ENCODE measurements around the gene UTP18.

The UTP18 gene

DNA sequence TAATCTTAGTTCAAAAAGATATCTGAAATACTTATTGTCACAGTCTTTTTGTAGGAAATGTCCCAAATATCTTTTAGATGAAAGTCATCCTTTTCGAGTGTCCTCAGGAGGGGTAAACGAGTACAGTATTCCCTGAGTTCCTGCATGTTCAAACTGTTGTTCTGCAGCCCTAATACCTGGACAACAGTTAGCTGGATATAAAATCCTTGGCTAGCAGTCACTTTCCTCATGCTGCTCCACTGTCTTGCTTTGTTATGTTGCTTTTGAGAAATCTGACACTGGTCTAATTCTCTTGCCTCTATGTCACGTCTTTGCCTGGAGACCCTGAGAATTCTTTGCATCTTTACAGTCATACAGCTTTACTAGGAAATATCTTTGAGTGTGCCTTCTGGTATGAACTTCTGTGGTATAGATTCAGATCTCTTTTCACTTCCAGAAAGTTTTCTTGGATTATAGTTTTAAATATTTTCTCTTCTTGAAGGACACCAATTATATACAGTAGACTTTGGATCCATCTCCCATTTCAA, 10.0 kb upstream of the UTP18 start:
- no peak overlapping the region for H3K4me3 ChIP-seq (replicated peaks; ENCODE audit: insufficient read depth, low read length)
- TF ChIP-seq, protein P1, sequence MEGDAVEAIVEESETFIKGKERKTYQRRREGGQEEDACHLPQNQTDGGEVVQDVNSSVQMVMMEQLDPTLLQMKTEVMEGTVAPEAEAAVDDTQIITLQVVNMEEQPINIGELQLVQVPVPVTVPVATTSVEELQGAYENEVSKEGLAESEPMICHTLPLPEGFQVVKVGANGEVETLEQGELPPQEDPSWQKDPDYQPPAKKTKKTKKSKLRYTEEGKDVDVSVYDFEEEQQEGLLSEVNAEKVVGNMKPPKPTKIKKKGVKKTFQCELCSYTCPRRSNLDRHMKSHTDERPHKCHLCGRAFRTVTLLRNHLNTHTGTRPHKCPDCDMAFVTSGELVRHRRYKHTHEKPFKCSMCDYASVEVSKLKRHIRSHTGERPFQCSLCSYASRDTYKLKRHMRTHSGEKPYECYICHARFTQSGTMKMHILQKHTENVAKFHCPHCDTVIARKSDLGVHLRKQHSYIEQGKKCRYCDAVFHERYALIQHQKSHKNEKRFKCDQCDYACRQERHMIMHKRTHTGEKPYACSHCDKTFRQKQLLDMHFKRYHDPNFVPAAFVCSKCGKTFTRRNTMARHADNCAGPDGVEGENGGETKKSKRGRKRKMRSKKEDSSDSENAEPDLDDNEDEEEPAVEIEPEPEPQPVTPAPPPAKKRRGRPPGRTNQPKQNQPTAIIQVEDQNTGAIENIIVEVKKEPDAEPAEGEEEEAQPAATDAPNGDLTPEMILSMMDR (IDR thresholded peaks at IDR 0.05; ENCODE audit: insufficient read depth, low read length): no peak
- TF ChIP-seq, protein P2, sequence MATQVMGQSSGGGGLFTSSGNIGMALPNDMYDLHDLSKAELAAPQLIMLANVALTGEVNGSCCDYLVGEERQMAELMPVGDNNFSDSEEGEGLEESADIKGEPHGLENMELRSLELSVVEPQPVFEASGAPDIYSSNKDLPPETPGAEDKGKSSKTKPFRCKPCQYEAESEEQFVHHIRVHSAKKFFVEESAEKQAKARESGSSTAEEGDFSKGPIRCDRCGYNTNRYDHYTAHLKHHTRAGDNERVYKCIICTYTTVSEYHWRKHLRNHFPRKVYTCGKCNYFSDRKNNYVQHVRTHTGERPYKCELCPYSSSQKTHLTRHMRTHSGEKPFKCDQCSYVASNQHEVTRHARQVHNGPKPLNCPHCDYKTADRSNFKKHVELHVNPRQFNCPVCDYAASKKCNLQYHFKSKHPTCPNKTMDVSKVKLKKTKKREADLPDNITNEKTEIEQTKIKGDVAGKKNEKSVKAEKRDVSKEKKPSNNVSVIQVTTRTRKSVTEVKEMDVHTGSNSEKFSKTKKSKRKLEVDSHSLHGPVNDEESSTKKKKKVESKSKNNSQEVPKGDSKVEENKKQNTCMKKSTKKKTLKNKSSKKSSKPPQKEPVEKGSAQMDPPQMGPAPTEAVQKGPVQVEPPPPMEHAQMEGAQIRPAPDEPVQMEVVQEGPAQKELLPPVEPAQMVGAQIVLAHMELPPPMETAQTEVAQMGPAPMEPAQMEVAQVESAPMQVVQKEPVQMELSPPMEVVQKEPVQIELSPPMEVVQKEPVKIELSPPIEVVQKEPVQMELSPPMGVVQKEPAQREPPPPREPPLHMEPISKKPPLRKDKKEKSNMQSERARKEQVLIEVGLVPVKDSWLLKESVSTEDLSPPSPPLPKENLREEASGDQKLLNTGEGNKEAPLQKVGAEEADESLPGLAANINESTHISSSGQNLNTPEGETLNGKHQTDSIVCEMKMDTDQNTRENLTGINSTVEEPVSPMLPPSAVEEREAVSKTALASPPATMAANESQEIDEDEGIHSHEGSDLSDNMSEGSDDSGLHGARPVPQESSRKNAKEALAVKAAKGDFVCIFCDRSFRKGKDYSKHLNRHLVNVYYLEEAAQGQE (IDR thresholded peaks at IDR 0.05; ENCODE audit: insufficient replicate concordance, low read depth): no peak
- TF ChIP-seq SPI1 (IDR thresholded peaks at IDR 0.05; ENCODE audit: borderline replicate concordance, low read depth): no peak
- H3K27me3 ChIP-seq (ENCODE audit: insufficient read depth, poor library complexity, severe bottlenecking): no peaks in the 10 kb centered on the region
- H3K27ac ChIP-seq (replicated peaks): no peak overlapping the region
- no peak for DNase-seq (ENCODE audit: low read depth in 1 of 2, low spot score in 1 of 2)

DNA sequence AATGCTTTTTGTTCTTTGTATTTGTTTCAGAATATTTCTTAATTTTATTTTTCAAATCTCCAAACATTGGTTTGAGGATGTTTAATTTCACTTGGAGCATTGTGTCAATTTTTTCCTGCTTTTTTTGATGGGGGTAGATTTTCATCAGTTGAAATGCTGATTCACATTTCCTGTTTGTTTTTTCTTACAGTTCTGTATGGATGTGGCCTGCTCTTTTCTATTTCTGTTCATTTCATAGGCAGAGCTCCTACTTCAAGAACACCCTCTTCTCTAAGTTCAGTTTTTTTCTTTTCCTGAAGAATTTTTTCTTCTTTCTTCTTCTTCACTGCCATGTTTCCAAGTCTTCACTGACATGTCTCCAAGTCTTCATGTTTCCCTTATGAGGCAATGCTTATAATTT, 9.3 kb upstream of the UTP18 start:
- H3K27ac ChIP-seq (replicated peaks): no peak overlapping the region
- TF ChIP-seq, protein P2 (IDR thresholded peaks at IDR 0.05; ENCODE audit: insufficient replicate concordance, low read depth): no peak
- TF ChIP-seq, protein P1 (IDR thresholded peaks at IDR 0.05; ENCODE audit: insufficient read depth, low read length): no peak
- TF ChIP-seq SPI1 (IDR thresholded peaks at IDR 0.05; ENCODE audit: borderline replicate concordance, low read depth): no peak
- TF ChIP-seq GABPA (IDR thresholded peaks at IDR 0.05; ENCODE audit: low read depth): no peak
- TF ChIP-seq POLR2AphosphoS5 (IDR thresholded peaks at IDR 0.05; ENCODE audit: low read depth): no peak
- H3K4me3 ChIP-seq (replicated peaks; ENCODE audit: insufficient read depth, low read length): no peak overlapping the region
- DNase-seq (ENCODE audit: low read depth in 1 of 2, low spot score in 1 of 2): no peak
- H3K27me3 ChIP-seq (ENCODE audit: insufficient read depth, poor library complexity, severe bottlenecking): no peaks in the 10 kb centered on the region

DNA sequence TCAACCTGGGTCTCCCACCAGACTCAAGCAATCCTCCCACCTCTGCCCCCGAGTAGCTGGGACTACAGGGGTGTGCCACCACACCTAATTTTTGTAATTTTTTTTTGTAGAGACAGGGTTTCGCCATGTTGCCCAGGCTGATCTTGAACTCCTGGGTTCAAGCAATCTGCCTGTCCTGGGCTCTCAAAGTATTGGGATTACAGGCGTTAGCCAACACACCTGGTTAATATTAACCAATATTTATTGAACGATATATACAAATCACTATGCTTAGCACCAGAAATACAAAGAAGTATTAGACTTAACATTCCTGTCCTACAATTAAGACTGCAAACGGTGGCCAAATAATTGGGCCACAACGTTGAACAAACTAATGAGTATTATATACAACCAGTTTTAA, 4.7 kb upstream of the UTP18 start:
- H3K27ac ChIP-seq (replicated peaks): no peak overlapping the region
- no peak for DNase-seq (ENCODE audit: low read depth in 1 of 2, low spot score in 1 of 2)
- no peaks in the 10 kb centered on the region for H3K27me3 ChIP-seq (ENCODE audit: insufficient read depth, poor library complexity, severe bottlenecking)
- H3K4me3 ChIP-seq (replicated peaks; ENCODE audit: insufficient read depth, low read length): no peak overlapping the region
- no peak for TF ChIP-seq SPI1 (IDR thresholded peaks at IDR 0.05; ENCODE audit: borderline replicate concordance, low read depth)
- TF ChIP-seq, protein P2 (IDR thresholded peaks at IDR 0.05; ENCODE audit: insufficient replicate concordance, low read depth): no peak
- TF ChIP-seq, protein P1 (IDR thresholded peaks at IDR 0.05; ENCODE audit: insufficient read depth, low read length): no peak
- TF ChIP-seq POLR2AphosphoS5 (IDR thresholded peaks at IDR 0.05; ENCODE audit: low read depth): no peak
- TF ChIP-seq GABPA (IDR thresholded peaks at IDR 0.05; ENCODE audit: low read depth): no peak

Data from HL-60 (cell line).